Stomach (tissue), 9 donors: ENCODE data around the gene GPD2. TPM values are rescaled to one million over a fixed set of nuclear protein-coding genes. Genes with fewer than 3 reads are reported as not detected.

Source experiments
- DNase-seq, 2 donors: peaks; one replicate each; pipeline versions ENCODE4 v3.0.0 to v3.0.0-alpha.2; 2013 to 2019
- H3K27ac ChIP-seq, 5 donors: fragments of 200-600 bp in 4 of 5; sonication (generic) in 4 of 5; one replicate each; pipeline ENCODE4 v1.5.1; 2013 to 2019; ENCODE audit warnings: mild to moderate bottlenecking in 1 of 5, moderate library complexity in 1 of 5
- H3K27me3 ChIP-seq, 3 donors: fragments of 200-600 bp; sonication (generic); one replicate each; pipeline ENCODE4 v1.5.1; 2017 to 2019; ENCODE audit warnings: mixed run types in 1 of 3
- H3K36me3 ChIP-seq, 4 donors: fragments of 200-600 bp; sonication (generic); 1 replicate in 3 of 4; 2 replicates in 1 of 4; pipeline ENCODE4 v1.5.1; 2016 to 2019
- H3K4me1 ChIP-seq, 4 donors: fragments of 200-600 bp; sonication (generic); one replicate each; pipeline ENCODE4 v1.5.1; 2016 to 2019
- H3K4me3 ChIP-seq, 4 donors: fragments of 200-600 bp; sonication (generic) in 3 of 4; one replicate each; pipeline ENCODE4 v1.5.1; 2016 to 2019; ENCODE audit warnings: mild to moderate bottlenecking in 1 of 4
- H3K9me3 ChIP-seq, 4 donors: fragments of 200-600 bp; sonication (generic); one replicate each; pipeline ENCODE4 v1.5.1; 2016 to 2019
- EP300 ChIP-seq: sonication (generic); formaldehyde crosslinking; IDR thresholded peaks from one replicate; pipeline ENCODE4 v1.6.1; 2017; ENCODE audit warnings: antibody characterized with exemption
- POLR2A ChIP-seq, 4 donors: fragments of 450-650 bp; IDR thresholded peaks; one replicate each; pipeline ENCODE4 v1.6.1; 2016; ENCODE audit warnings: antibody characterized with exemption in 4 of 4, control low read depth in 2 of 4, mild to moderate bottlenecking in 1 of 4, moderate library complexity in 1 of 4
- POLR2AphosphoS5 ChIP-seq, 3 donors: sonication (generic); formaldehyde crosslinking; IDR thresholded peaks; one replicate each; pipeline ENCODE4 v1.6.1; 2016; ENCODE audit warnings: antibody characterized with exemption in 3 of 3
- WGBS, 5 donors: extraction: QIAGEN DNeasy Blood & Tissue Kit in 3 of 5; methylation state at CpG; one replicate each; pipeline versions ENCODE4 v1.1.5 to v1.1.7; 2013 to 2018; 5-methylcytosine and 5-hydroxymethylcytosine counted together
- intact Hi-C: fragments of 100-400 bp; cut with DNase I; formaldehyde crosslinking; loops from one replicate; pipeline ENCODE4 v1.15.1; 2023; ENCODE audit warnings: low total_unique reads
- polyA plus RNA-seq, 3 donors: library from polyadenylated mRNA; stranded (reverse); fragments of 200-250 nt; gene quantifications; one replicate each; pipeline ENCODE4 v1.2.3, GENCODE V29; 2013
- total RNA-seq, 5 donors: library from RNA; depleted of rRNA; stranded (reverse); fragments of >200 nt; gene quantifications; one replicate each; pipeline versions ENCODE4 v1.1.0 to v1.2.3, GENCODE V29; 2014 to 2016
- TF ChIP-seq, protein P1 (sequence below), 7 experiments: fragments of 450-650 bp in 4 of 7; fragments of 200-600 bp in 3 of 7; sonication (generic) in 3 of 7; IDR thresholded peaks; one replicate each; pipeline ENCODE4 v1.5.1; 2016 to 2019; ENCODE audit warnings: antibody characterized with exemption in 7 of 7, control low read depth in 2 of 7, mild to moderate bottlenecking in 1 of 7
- donor health status: healthy with polysubstance abuse.
- donor health status: Bipolar disorder and iron deficiency.
- donor health status: healthy.

The GPD2 gene
- total and polyA plus RNA-seq, 8 donors, result 6.2 to 254 (median 11.5) TPM

DNA sequence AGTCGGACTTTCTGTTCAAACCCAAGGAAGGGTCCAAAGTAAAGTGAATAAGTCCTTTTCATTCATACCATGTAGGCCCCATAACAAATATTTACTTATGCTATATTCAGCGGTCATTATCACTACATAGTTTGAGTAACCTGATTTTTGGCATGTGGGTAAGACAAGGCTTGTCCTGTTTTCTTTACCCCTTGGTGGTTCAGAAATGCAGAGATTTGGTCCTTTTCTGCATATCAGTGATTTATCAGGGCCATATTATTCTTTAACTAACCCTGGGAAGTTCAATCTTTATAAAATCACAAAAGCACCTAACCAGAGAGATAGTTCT lies 157.4 kb downstream of the GPD2 start:
- 30 to 53% (median 37%) methylated on average over 2 of the region's 2 CpGs for WGBS, 5 donors
- peaks cover 0 to 14% (median 4%) of the 10 kb centered on the region in 4 donors for H3K4me1 ChIP-seq
- no peaks in the 10 kb centered on the region for H3K27me3 ChIP-seq
- no peak overlapping the region for H3K27ac ChIP-seq
- DNase-seq, result no peak
- intact Hi-C loops, result no loop called here
- H3K4me3 ChIP-seq, result no peak overlapping the region
- TF ChIP-seq EP300, result no peak
- H3K36me3 ChIP-seq, result no peaks in the 10 kb centered on the region
- H3K9me3 ChIP-seq, result no peaks in the 10 kb centered on the region

DNA sequence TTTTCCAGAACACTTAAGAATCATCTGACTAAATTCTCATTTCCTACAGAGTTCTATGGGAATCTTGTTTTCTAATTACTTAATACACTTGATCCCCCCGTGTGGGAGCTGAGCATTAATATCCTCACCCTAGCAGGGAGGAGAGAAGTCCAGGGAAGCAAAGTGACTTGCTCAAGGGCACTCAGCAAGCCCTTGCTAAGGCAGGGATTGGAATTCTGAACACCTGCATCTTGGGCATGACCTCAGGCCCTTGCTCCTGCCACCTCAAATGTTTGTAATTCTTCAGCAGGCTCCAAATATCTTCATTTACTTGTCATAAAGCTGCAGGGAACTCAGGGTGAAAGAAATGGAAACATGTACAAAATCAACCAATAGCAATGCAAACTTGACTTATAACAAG lies 162.4 kb downstream of the GPD2 start:
- TF ChIP-seq, protein P1, sequence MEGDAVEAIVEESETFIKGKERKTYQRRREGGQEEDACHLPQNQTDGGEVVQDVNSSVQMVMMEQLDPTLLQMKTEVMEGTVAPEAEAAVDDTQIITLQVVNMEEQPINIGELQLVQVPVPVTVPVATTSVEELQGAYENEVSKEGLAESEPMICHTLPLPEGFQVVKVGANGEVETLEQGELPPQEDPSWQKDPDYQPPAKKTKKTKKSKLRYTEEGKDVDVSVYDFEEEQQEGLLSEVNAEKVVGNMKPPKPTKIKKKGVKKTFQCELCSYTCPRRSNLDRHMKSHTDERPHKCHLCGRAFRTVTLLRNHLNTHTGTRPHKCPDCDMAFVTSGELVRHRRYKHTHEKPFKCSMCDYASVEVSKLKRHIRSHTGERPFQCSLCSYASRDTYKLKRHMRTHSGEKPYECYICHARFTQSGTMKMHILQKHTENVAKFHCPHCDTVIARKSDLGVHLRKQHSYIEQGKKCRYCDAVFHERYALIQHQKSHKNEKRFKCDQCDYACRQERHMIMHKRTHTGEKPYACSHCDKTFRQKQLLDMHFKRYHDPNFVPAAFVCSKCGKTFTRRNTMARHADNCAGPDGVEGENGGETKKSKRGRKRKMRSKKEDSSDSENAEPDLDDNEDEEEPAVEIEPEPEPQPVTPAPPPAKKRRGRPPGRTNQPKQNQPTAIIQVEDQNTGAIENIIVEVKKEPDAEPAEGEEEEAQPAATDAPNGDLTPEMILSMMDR (IDR thresholded peaks at IDR 0.05), result no peak
- no peak for TF ChIP-seq POLR2AphosphoS5 (IDR thresholded peaks at IDR 0.05)
- no peak for TF ChIP-seq POLR2A (IDR thresholded peaks at IDR 0.05)
- TF ChIP-seq EP300, result no peak
- no peak overlapping the region for H3K27ac ChIP-seq
- no peak overlapping the region for H3K4me3 ChIP-seq
- H3K4me1 ChIP-seq, result no peaks in the 10 kb centered on the region
- no peaks in the 10 kb centered on the region for H3K27me3 ChIP-seq
- no peaks in the 10 kb centered on the region for H3K9me3 ChIP-seq
- intact Hi-C loops, result no loop called here
- WGBS, 5 donors, result 27 to 70% (median 54%) methylated on average over 1 of the region's 1 CpG
- DNase-seq, result no peak
- H3K36me3 ChIP-seq, result no peaks in the 10 kb centered on the region

GRCh38 chr2:156600196-156600595 lies 164.0 kb downstream of the GPD2 start:
- no peak for DNase-seq
- Histone ChIP-seq H3K9me3 (no peaks in the 10 kb centered on the region), H3K4me1 (no peaks in the 10 kb centered on the region), H3K36me3 (no peaks in the 10 kb centered on the region), H3K27ac (no peak overlapping the region), H3K27me3 (no peaks in the 10 kb centered on the region), H3K4me3 (no peak overlapping the region)
- WGBS, 5 donors, result 84 to 94% (median 88%) methylated on average over 3 of the region's 3 CpGs
- TF ChIP-seq POLR2AphosphoS5 (IDR thresholded peaks at IDR 0.05) (no peak), EP300 (no peak), POLR2A (IDR thresholded peaks at IDR 0.05) (no peak)
- TF ChIP-seq, protein P1 (IDR thresholded peaks at IDR 0.05), result no peak
- intact Hi-C loops, result no loop called here

GRCh38 chr2:156601855-156602551 lies 165.8 kb downstream of the GPD2 start:
- no peaks in the 10 kb centered on the region for H3K9me3 ChIP-seq
- no peaks in the 10 kb centered on the region for H3K36me3 ChIP-seq
- 82 to 90% (median 89%) methylated on average over 6 of the region's 6 CpGs for WGBS, 5 donors
- H3K27me3 ChIP-seq, result no peaks in the 10 kb centered on the region
- no peak for TF ChIP-seq EP300
- TF ChIP-seq, protein P1 (IDR thresholded peaks at IDR 0.05), result no peak
- no peak for TF ChIP-seq POLR2AphosphoS5 (IDR thresholded peaks at IDR 0.05)
- no peak for TF ChIP-seq POLR2A (IDR thresholded peaks at IDR 0.05)
- no peak overlapping the region for H3K4me3 ChIP-seq
- H3K27ac ChIP-seq, result no peak overlapping the region
- no peak for DNase-seq
- no peaks in the 10 kb centered on the region for H3K4me1 ChIP-seq
- intact Hi-C loops, result no loop called here

GRCh38 chr2:156602552-156602933 lies 166.4 kb downstream of the GPD2 start:
- intact Hi-C loops, result no loop called here

More at GRCh38 chr2:156602552-156602933, 166.4 kb downstream of the GPD2 start:
- no peaks in the 10 kb centered on the region for H3K4me1 ChIP-seq
- H3K36me3 ChIP-seq, result no peaks in the 10 kb centered on the region
- no peak for DNase-seq
- no peaks in the 10 kb centered on the region for H3K27me3 ChIP-seq
- TF ChIP-seq EP300, result no peak
- TF ChIP-seq POLR2A (IDR thresholded peaks at IDR 0.05), result no peak
- no peak for TF ChIP-seq POLR2AphosphoS5 (IDR thresholded peaks at IDR 0.05)
- TF ChIP-seq, protein P1 (IDR thresholded peaks at IDR 0.05), result no peak
- H3K4me3 ChIP-seq, result no peak overlapping the region
- H3K9me3 ChIP-seq, result no peaks in the 10 kb centered on the region
- H3K27ac ChIP-seq, result no peak overlapping the region
